CD4-positive, alpha-beta T cell (primary cell): ENCODE data around the gene IFI6. TPM values are rescaled to one million over a fixed set of nuclear protein-coding genes. Genes with fewer than 3 reads are reported as not detected.

Source experiments
- ATAC-seq: fragments of 200-7000 bp; cut with Tn5 transposase; one replicate; pipeline ENCODE4 v1.10.0; 2022; ENCODE audit warnings: mild to moderate bottlenecking; ENCODE audit not compliant: poor library complexity
- CTCF ChIA-PET: fragments of 350-600 bp; sonication (Branson Sonifier 250); formaldehyde crosslinking; loops from one replicate; lab custom pipeline; 2021; ENCODE audit warnings: antibody characterized with exemption, inconsistent platforms; lab: Charles Lee
- POLR2A ChIA-PET: fragments of 350-600 bp; sonication (Branson Sonifier 250); formaldehyde crosslinking; loops from one replicate; lab custom pipeline; 2021; ENCODE audit warnings: antibody characterized with exemption, inconsistent platforms; lab: Charles Lee
- DNase-seq, 14 experiments: peaks; one replicate each; pipeline ENCODE4 v3.0.0-alpha.2; 2013 to 2020; ENCODE audit warnings: mixed read lengths in 2 of 14
- H3K27ac ChIP-seq, 2 donors: one replicate each; pipeline versions ENCODE4 v1.5.1 to v1.7.0; 2013; ENCODE audit warnings: low read length in 2 of 2, low read depth in 1 of 2, mild to moderate bottlenecking in 1 of 2
- H3K27me3 ChIP-seq, 2 experiments: 1 replicate in 1 of 2; 2 replicates in 1 of 2; pipeline versions ENCODE4 v1.6.1 to v1.7.0; 2013; ENCODE audit warnings: low read length in 2 of 2, control low read depth in 1 of 2, mild to moderate bottlenecking in 1 of 2, moderate library complexity in 1 of 2; ENCODE audit not compliant: insufficient read depth in 2 of 2, control insufficient read depth in 1 of 2
- H3K36me3 ChIP-seq: one replicate; pipeline ENCODE4 v1.6.1; 2013; ENCODE audit warnings: low read length, control low read depth; ENCODE audit not compliant: insufficient read depth
- H3K4me1 ChIP-seq: one replicate; pipeline ENCODE4 v1.6.1; 2013; ENCODE audit warnings: low read length, control low read depth; ENCODE audit not compliant: insufficient read depth
- H3K4me3 ChIP-seq: one replicate; pipeline ENCODE4 v1.5.1; 2013; ENCODE audit warnings: mild to moderate bottlenecking, low read length, moderate library complexity
- H3K9me3 ChIP-seq, 2 experiments: 1 replicate in 1 of 2; 2 replicates in 1 of 2; pipeline versions ENCODE4 v1.6.1 to v1.7.0; 2013; ENCODE audit warnings: low read length in 2 of 2, mild to moderate bottlenecking in 2 of 2, control low read depth in 1 of 2, moderate library complexity in 1 of 2; ENCODE audit not compliant: control insufficient read depth in 1 of 2, insufficient read depth in 1 of 2
- H3K27ac Mint-ChIP-seq: one replicate; pipeline ENCODE4 v1.8.0; 2020; ENCODE audit warnings: mixed read lengths
- H3K27me3 Mint-ChIP-seq: one replicate; pipeline ENCODE4 v1.8.0; 2021; ENCODE audit warnings: mixed read lengths
- H3K36me3 Mint-ChIP-seq: one replicate; pipeline ENCODE4 v1.8.0; 2021; ENCODE audit warnings: low read depth, mixed read lengths
- H3K4me1 Mint-ChIP-seq: one replicate; pipeline ENCODE4 v1.8.0; 2021; ENCODE audit warnings: low read depth, mixed read lengths
- H3K4me3 Mint-ChIP-seq: one replicate; pipeline ENCODE4 v1.8.0; 2020; ENCODE audit warnings: mild to moderate bottlenecking, mixed read lengths
- H3K9me3 Mint-ChIP-seq: one replicate; pipeline ENCODE4 v1.8.0; 2020; ENCODE audit warnings: mixed read lengths
- CTCF ChIP-seq: fragments of 200-600 bp; IDR thresholded peaks from one replicate; pipeline ENCODE4 v1.8.0; 2022; ENCODE audit warnings: antibody characterized with exemption, mild to moderate bottlenecking
- intact Hi-C, 2 experiments: fragments of 100-400 bp; cut with DNase I in 1 of 2; cut with micrococcal nuclease in 1 of 2; formaldehyde crosslinking; loops; one replicate each; pipeline versions ENCODE4 v1.15.1 to v1.9.0; 2023 to 2025; cut with DNase I, micrococcal nuclease
- total RNA-seq, 174 experiments: library from RNA in 2 of 174; stranded (reverse) in 2 of 174; gene quantifications; one replicate each; pipeline ENCODE4 v1.2.3 and lab custom pipeline; 2021 to 2026

IFI6 gene
- total RNA-seq, 2 experiments from 2014 or later = 33.6 to 36.2 TPM

DNA sequence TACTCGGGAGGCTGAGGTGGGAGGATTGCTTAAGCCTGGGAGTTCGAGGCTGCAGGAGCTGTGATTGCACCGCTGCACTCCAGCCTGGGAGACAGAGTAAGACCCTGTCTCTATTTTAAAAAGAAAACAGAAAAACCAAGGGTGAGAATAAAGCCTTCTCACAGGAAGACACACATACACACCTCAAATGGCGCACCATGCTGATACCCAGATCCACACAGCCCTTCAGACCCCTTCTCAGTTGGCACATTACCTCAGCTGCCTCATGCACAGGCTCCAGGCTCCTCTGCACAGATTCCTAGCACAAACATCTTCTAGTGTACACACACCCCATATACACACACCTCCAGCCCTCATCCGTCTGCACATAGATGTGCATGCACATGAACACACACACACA, 44.9 kb downstream of the IFI6 start:
- no peaks in the 10 kb centered on the region for H3K27me3 ChIP-seq
- H3K4me3 Mint-ChIP-seq = no peak overlapping the region
- H3K9me3 Mint-ChIP-seq = no peaks in the 10 kb centered on the region
- H3K36me3 Mint-ChIP-seq = no peaks in the 10 kb centered on the region
- H3K27me3 Mint-ChIP-seq = no peaks in the 10 kb centered on the region
- ATAC-seq (no peak), DNase-seq (peak in 1 of 14 experiments; percentile 32)
- H3K4me1 ChIP-seq = peaks cover 68% of the 10 kb centered on the region
- no peak overlapping the region for H3K27ac ChIP-seq
- H3K9me3 ChIP-seq = no peaks in the 10 kb centered on the region
- ChIA-PET CTCF (interaction anchor here (0.6 kb wide), 2 partner anchors 8 to 19 kb away, joined by 3 read pairs; no protein-coding TSS in a partner anchor), POLR2A (interaction anchor here (0.9 kb wide), 1 partner anchor 9 kb away, joined by 3 read pairs; no protein-coding TSS in a partner anchor)
- intact Hi-C loops = no loop called here
- TF ChIP-seq CTCF = no peak
- H3K4me1 Mint-ChIP-seq = peaks cover 48% of the 10 kb centered on the region
- no peak overlapping the region for H3K4me3 ChIP-seq
- H3K27ac Mint-ChIP-seq = no peak overlapping the region
- H3K36me3 ChIP-seq = no peaks in the 10 kb centered on the region

- Histone ChIP-seq H3K27me3 (no peaks in the 10 kb centered on the region), H3K27ac (no peak overlapping the region), H3K4me3 (peak overlapping the region; percentile 8), H3K36me3 (no peaks in the 10 kb centered on the region), H3K9me3 (no peaks in the 10 kb centered on the region), H3K4me1 (peaks cover 64% of the 10 kb centered on the region)
- no peak for ATAC-seq
- TF ChIP-seq CTCF = no peak
- Mint-ChIP-seq H3K27ac (no peak overlapping the region), H3K4me3 (peak overlapping the region; percentile 25), H3K27me3 (no peaks in the 10 kb centered on the region), H3K9me3 (no peaks in the 10 kb centered on the region), H3K4me1 (peaks cover 42% of the 10 kb centered on the region), H3K36me3 (no peaks in the 10 kb centered on the region)
- ChIA-PET POLR2A (interaction anchor here (0.9 kb wide), 1 partner anchor 8 kb away, joined by 3 read pairs; no protein-coding TSS in a partner anchor), CTCF (no interaction called here)
- DNase-seq = peak in 3 of 14 experiments; percentile 40 to 76 (median 64)
- intact Hi-C loops = no loop called here
These were observed 45.7 kb downstream of the IFI6 start for GRCh38 chr1:27626031-27626935.

- Histone ChIP-seq H3K36me3 (no peaks in the 10 kb centered on the region), H3K4me1 (peaks cover 55% of the 10 kb centered on the region), H3K4me3 (peak overlapping the region; percentile 23), H3K9me3 (no peaks in the 10 kb centered on the region), H3K27me3 (no peaks in the 10 kb centered on the region), H3K27ac (no peak overlapping the region)
- no peak overlapping the region for H3K4me3 Mint-ChIP-seq
- H3K9me3 Mint-ChIP-seq = no peaks in the 10 kb centered on the region
- peaks cover 33% of the 10 kb centered on the region for H3K4me1 Mint-ChIP-seq
- peak in 1 of 14 experiments; percentile 31 for DNase-seq
- ATAC-seq = no peak
- H3K36me3 Mint-ChIP-seq = no peaks in the 10 kb centered on the region
- TF ChIP-seq CTCF = no peak
- no peaks in the 10 kb centered on the region for H3K27me3 Mint-ChIP-seq
- no peak overlapping the region for H3K27ac Mint-ChIP-seq
- ChIA-PET POLR2A (no interaction called here), CTCF (interaction anchor here (1.3 kb wide), 1 partner anchor 45 kb away, joined by 3 read pairs; no protein-coding TSS in a partner anchor)
- intact Hi-C loops = no loop called here
These were observed 47.4 kb downstream of the IFI6 start for GRCh38 chr1:27624467-27625178.
